ENCODE data around the gene OSTC.

The OSTC gene

GRCh38 chr4:108674356-108674977 is 24.1 kb downstream of the OSTC start:
- ATAC-seq (replicated peaks; ENCODE audit: extremely low read depth, poor library complexity, severe bottlenecking) (no peak), DNase-seq (ENCODE audit: low spot score in 2 of 2) (no peak)
- H3K27me3 Mint-ChIP-seq, result no peaks in the 10 kb centered on the region
- no peak overlapping the region for H3K27ac Mint-ChIP-seq (ENCODE audit: low read depth)
- no peaks in the 10 kb centered on the region for H3K9me3 Mint-ChIP-seq
- H3K4me1 Mint-ChIP-seq, result no peaks in the 10 kb centered on the region
- H3K4me3 Mint-ChIP-seq, result no peak overlapping the region
- H3K36me3 Mint-ChIP-seq (ENCODE audit: insufficient read depth), result peaks cover 6% of the 10 kb centered on the region

- H3K27me3 Mint-ChIP-seq, result no peaks in the 10 kb centered on the region
- no peak overlapping the region for H3K4me3 Mint-ChIP-seq
- no peak for ATAC-seq (replicated peaks; ENCODE audit: extremely low read depth, poor library complexity, severe bottlenecking)
- H3K27ac Mint-ChIP-seq (ENCODE audit: low read depth), result no peak overlapping the region
- no peak for DNase-seq (ENCODE audit: low spot score in 2 of 2)
- no peaks in the 10 kb centered on the region for H3K4me1 Mint-ChIP-seq
- H3K36me3 Mint-ChIP-seq (ENCODE audit: insufficient read depth), result peaks cover 5% of the 10 kb centered on the region
- no peaks in the 10 kb centered on the region for H3K9me3 Mint-ChIP-seq
Observed at GRCh38 chr4:108681321-108681809, 31.0 kb downstream of the OSTC start.

GRCh38 chr4:108683479-108683878 is 33.1 kb downstream of the OSTC start:
- ATAC-seq (replicated peaks; ENCODE audit: extremely low read depth, poor library complexity, severe bottlenecking), result no peak
- H3K9me3 Mint-ChIP-seq, result no peaks in the 10 kb centered on the region
- no peaks in the 10 kb centered on the region for H3K4me1 Mint-ChIP-seq
- H3K36me3 Mint-ChIP-seq (ENCODE audit: insufficient read depth), result peaks cover 2% of the 10 kb centered on the region
- no peak overlapping the region for H3K27ac Mint-ChIP-seq (ENCODE audit: low read depth)
- no peak overlapping the region for H3K4me3 Mint-ChIP-seq
- DNase-seq (ENCODE audit: low spot score in 2 of 2), result no peak
- H3K27me3 Mint-ChIP-seq, result no peaks in the 10 kb centered on the region

- no peak for ATAC-seq (replicated peaks; ENCODE audit: extremely low read depth, poor library complexity, severe bottlenecking)
- H3K4me1 Mint-ChIP-seq, result no peaks in the 10 kb centered on the region
- no peaks in the 10 kb centered on the region for H3K27me3 Mint-ChIP-seq
- DNase-seq (ENCODE audit: low spot score in 2 of 2), result no peak
- no peak overlapping the region for H3K4me3 Mint-ChIP-seq
- H3K9me3 Mint-ChIP-seq, result no peaks in the 10 kb centered on the region
- H3K36me3 Mint-ChIP-seq (ENCODE audit: insufficient read depth), result peaks cover 2% of the 10 kb centered on the region
- no peak overlapping the region for H3K27ac Mint-ChIP-seq (ENCODE audit: low read depth)
Observed at GRCh38 chr4:108685036-108685686, 34.8 kb downstream of the OSTC start.

- no peak for DNase-seq (ENCODE audit: low spot score in 2 of 2)
- no peaks in the 10 kb centered on the region for H3K36me3 Mint-ChIP-seq (ENCODE audit: insufficient read depth)
Observed at GRCh38 chr4:108690738-108691137, 40.3 kb downstream of the OSTC start.

GRCh38 chr4:108693211-108693610 is 42.8 kb downstream of the OSTC start:
- ATAC-seq (replicated peaks; ENCODE audit: extremely low read depth, poor library complexity, severe bottlenecking), result no peak
- Mint-ChIP-seq H3K4me3 (no peak overlapping the region), H3K27ac (ENCODE audit: low read depth) (no peak overlapping the region), H3K4me1 (no peaks in the 10 kb centered on the region), H3K9me3 (no peaks in the 10 kb centered on the region), H3K36me3 (ENCODE audit: insufficient read depth) (no peaks in the 10 kb centered on the region), H3K27me3 (no peaks in the 10 kb centered on the region)
- no peak for DNase-seq (ENCODE audit: low spot score in 2 of 2)

More at GRCh38 chr4:108690738-108691137, 40.3 kb downstream of the OSTC start:
- Mint-ChIP-seq H3K27ac (ENCODE audit: low read depth) (no peak overlapping the region), H3K9me3 (no peaks in the 10 kb centered on the region), H3K4me3 (no peak overlapping the region), H3K4me1 (no peaks in the 10 kb centered on the region), H3K27me3 (no peaks in the 10 kb centered on the region)
- ATAC-seq (replicated peaks; ENCODE audit: extremely low read depth, poor library complexity, severe bottlenecking), result no peak

GRCh38 chr4:108693819-108694218 is 43.4 kb downstream of the OSTC start:
- no peaks in the 10 kb centered on the region for H3K36me3 Mint-ChIP-seq (ENCODE audit: insufficient read depth)
- DNase-seq (ENCODE audit: low spot score in 2 of 2) (no peak), ATAC-seq (replicated peaks; ENCODE audit: extremely low read depth, poor library complexity, severe bottlenecking) (no peak)
- no peak overlapping the region for H3K27ac Mint-ChIP-seq (ENCODE audit: low read depth)
- H3K9me3 Mint-ChIP-seq, result no peaks in the 10 kb centered on the region
- no peak overlapping the region for H3K4me3 Mint-ChIP-seq
- no peaks in the 10 kb centered on the region for H3K27me3 Mint-ChIP-seq
- H3K4me1 Mint-ChIP-seq, result no peaks in the 10 kb centered on the region

- H3K27me3 Mint-ChIP-seq, result no peaks in the 10 kb centered on the region
- no peaks in the 10 kb centered on the region for H3K36me3 Mint-ChIP-seq (ENCODE audit: insufficient read depth)
- no peak overlapping the region for H3K4me3 Mint-ChIP-seq
- H3K27ac Mint-ChIP-seq (ENCODE audit: low read depth), result no peak overlapping the region
- DNase-seq (ENCODE audit: low spot score in 2 of 2) (no peak), ATAC-seq (replicated peaks; ENCODE audit: extremely low read depth, poor library complexity, severe bottlenecking) (no peak)
- no peaks in the 10 kb centered on the region for H3K9me3 Mint-ChIP-seq
- H3K4me1 Mint-ChIP-seq, result no peaks in the 10 kb centered on the region
Observed at GRCh38 chr4:108694423-108694822, 44.0 kb downstream of the OSTC start.

GRCh38 chr4:108695062-108695461 is 44.7 kb downstream of the OSTC start:
- no peak for DNase-seq (ENCODE audit: low spot score in 2 of 2)
- Mint-ChIP-seq H3K36me3 (ENCODE audit: insufficient read depth) (no peaks in the 10 kb centered on the region), H3K4me3 (no peak overlapping the region), H3K9me3 (no peaks in the 10 kb centered on the region), H3K4me1 (no peaks in the 10 kb centered on the region), H3K27me3 (peaks cover 2% of the 10 kb centered on the region), H3K27ac (ENCODE audit: low read depth) (no peak overlapping the region)
- no peak for ATAC-seq (replicated peaks; ENCODE audit: extremely low read depth, poor library complexity, severe bottlenecking)

GRCh38 chr4:108696160-108696559 is 45.8 kb downstream of the OSTC start:
- ATAC-seq (replicated peaks; ENCODE audit: extremely low read depth, poor library complexity, severe bottlenecking) (no peak), DNase-seq (ENCODE audit: low spot score in 2 of 2) (no peak)
- Mint-ChIP-seq H3K27me3 (peaks cover 8% of the 10 kb centered on the region), H3K4me3 (no peak overlapping the region), H3K27ac (ENCODE audit: low read depth) (no peak overlapping the region), H3K36me3 (ENCODE audit: insufficient read depth) (no peaks in the 10 kb centered on the region), H3K4me1 (no peaks in the 10 kb centered on the region), H3K9me3 (no peaks in the 10 kb centered on the region)

- H3K27me3 Mint-ChIP-seq, result peaks cover 26% of the 10 kb centered on the region
- no peak for DNase-seq (ENCODE audit: low spot score in 2 of 2)
- H3K4me1 Mint-ChIP-seq, result peaks cover 13% of the 10 kb centered on the region
- no peak overlapping the region for H3K27ac Mint-ChIP-seq (ENCODE audit: low read depth)
- H3K36me3 Mint-ChIP-seq (ENCODE audit: insufficient read depth), result no peaks in the 10 kb centered on the region
- no peak overlapping the region for H3K4me3 Mint-ChIP-seq
- ATAC-seq (replicated peaks; ENCODE audit: extremely low read depth, poor library complexity, severe bottlenecking), result no peak
- H3K9me3 Mint-ChIP-seq, result no peaks in the 10 kb centered on the region
Observed at GRCh38 chr4:108700081-108700757, 49.8 kb downstream of the OSTC start.

GRCh38 chr4:108702960-108703359 is 52.6 kb downstream of the OSTC start:
- ATAC-seq (replicated peaks; ENCODE audit: extremely low read depth, poor library complexity, severe bottlenecking) (no peak), DNase-seq (ENCODE audit: low spot score in 2 of 2) (no peak)
- H3K36me3 Mint-ChIP-seq (ENCODE audit: insufficient read depth), result no peaks in the 10 kb centered on the region
- H3K9me3 Mint-ChIP-seq, result no peaks in the 10 kb centered on the region
- peaks cover 13% of the 10 kb centered on the region for H3K4me1 Mint-ChIP-seq
- H3K27ac Mint-ChIP-seq (ENCODE audit: low read depth), result no peak overlapping the region
- peaks cover 38% of the 10 kb centered on the region for H3K27me3 Mint-ChIP-seq
- no peak overlapping the region for H3K4me3 Mint-ChIP-seq

- ATAC-seq (replicated peaks; ENCODE audit: extremely low read depth, poor library complexity, severe bottlenecking) (no peak), DNase-seq (ENCODE audit: low spot score in 2 of 2) (no peak)
- Mint-ChIP-seq H3K27me3 (peaks cover 38% of the 10 kb centered on the region), H3K4me3 (no peak overlapping the region), H3K27ac (ENCODE audit: low read depth) (no peak overlapping the region), H3K9me3 (no peaks in the 10 kb centered on the region), H3K4me1 (peaks cover 13% of the 10 kb centered on the region), H3K36me3 (ENCODE audit: insufficient read depth) (no peaks in the 10 kb centered on the region)
Observed at GRCh38 chr4:108703370-108703769, 53.0 kb downstream of the OSTC start.
